ENCODE measurements around the gene CRYGD.
"Not testable (repeated sequence)": the region's sequence is repeated elsewhere in the genome, so short reads cannot be mapped to it uniquely, and the experiment has no call there.

Gene CRYGD

GRCh38 chr2:208142240-208142924, 18.1 kb upstream of the CRYGD start:
- no peak; the same call in 1 of the 2 replicates for TF ChIP-seq ZNF8 (CRISPR knock-in tag; IDR thresholded peaks at IDR 0.05)
- no peak for TF ChIP-seq CSRNP3 (CRISPR knock-in tag; IDR thresholded peaks at IDR 0.05)
- no peak for TF ChIP-seq POU6F1 (CRISPR knock-in tag; IDR thresholded peaks at IDR 0.05; ENCODE audit: borderline replicate concordance, low read depth)
- peak; percentile 40; the same call in 1 of the 2 replicates for TF ChIP-seq TCF4 (CRISPR knock-in tag; IDR thresholded peaks at IDR 0.05; ENCODE audit: borderline replicate concordance)
- TF ChIP-seq BACH2 (CRISPR knock-in tag; IDR thresholded peaks at IDR 0.05; ENCODE audit: borderline replicate concordance): no peak
- TF ChIP-seq CSDC2 (CRISPR knock-in tag; IDR thresholded peaks at IDR 0.05): no peak
- no peak for TF ChIP-seq OSR1 (CRISPR knock-in tag; IDR thresholded peaks at IDR 0.05)
- TF ChIP-seq ISL1 (CRISPR knock-in tag; IDR thresholded peaks at IDR 0.05): peak; percentile 77
- no peak for TF ChIP-seq RARB (CRISPR knock-in tag; IDR thresholded peaks at IDR 0.05)
- ATAC-seq: peak; percentile 80

GRCh38 chr2:208139447-208139846, 15.1 kb upstream of the CRYGD start:
- TF ChIP-seq ZFP3 (CRISPR knock-in tag; IDR thresholded peaks at IDR 0.05): no peak
- no peak for TF ChIP-seq ISL1 (CRISPR knock-in tag; IDR thresholded peaks at IDR 0.05)
- no peak for TF ChIP-seq PATZ1 (CRISPR knock-in tag; IDR thresholded peaks at IDR 0.05; ENCODE audit: borderline replicate concordance)
- no peak for TF ChIP-seq POU6F1 (CRISPR knock-in tag; IDR thresholded peaks at IDR 0.05; ENCODE audit: borderline replicate concordance, low read depth)
- TF ChIP-seq ZNF8 (CRISPR knock-in tag; IDR thresholded peaks at IDR 0.05): no peak
- TF ChIP-seq RARB (CRISPR knock-in tag; IDR thresholded peaks at IDR 0.05): no peak
- no peak for TF ChIP-seq TOX (CRISPR knock-in tag; IDR thresholded peaks at IDR 0.05; ENCODE audit: borderline replicate concordance)
- TF ChIP-seq ZNF565 (CRISPR knock-in tag; conservative IDR thresholded peaks at IDR 0.05; ENCODE audit: low read depth): no peak
- no peak for TF ChIP-seq ZFP30 (CRISPR knock-in tag; IDR thresholded peaks at IDR 0.05)
- ATAC-seq: no peak

GRCh38 chr2:208138334-208138733, 14.0 kb upstream of the CRYGD start:
- not testable (repeated sequence) for ATAC-seq

GRCh38 chr2:208136716-208137094, 12.4 kb upstream of the CRYGD start:
- ATAC-seq: no peak
- TF ChIP-seq PATZ1 (CRISPR knock-in tag; IDR thresholded peaks at IDR 0.05; ENCODE audit: borderline replicate concordance): no peak
- TF ChIP-seq TOX (CRISPR knock-in tag; IDR thresholded peaks at IDR 0.05; ENCODE audit: borderline replicate concordance): no peak
- no peak for TF ChIP-seq ARNTL (CRISPR knock-in tag; IDR thresholded peaks at IDR 0.05; ENCODE audit: borderline replicate concordance, low read depth)
- TF ChIP-seq ZFP3 (CRISPR knock-in tag; IDR thresholded peaks at IDR 0.05): no peak
- TF ChIP-seq PPARA (CRISPR knock-in tag; IDR thresholded peaks at IDR 0.05; ENCODE audit: borderline replicate concordance): no peak
- TF ChIP-seq ZFP30 (CRISPR knock-in tag; IDR thresholded peaks at IDR 0.05): no peak
- no peak for TF ChIP-seq POU6F1 (CRISPR knock-in tag; IDR thresholded peaks at IDR 0.05; ENCODE audit: borderline replicate concordance, low read depth)
- TF ChIP-seq CSDC2 (CRISPR knock-in tag; IDR thresholded peaks at IDR 0.05): no peak
- no peak for TF ChIP-seq ZNF70 (CRISPR knock-in tag; IDR thresholded peaks at IDR 0.05)
- no peak for TF ChIP-seq CSRNP3 (CRISPR knock-in tag; IDR thresholded peaks at IDR 0.05)
- no peak for TF ChIP-seq CREB5 (CRISPR knock-in tag; IDR thresholded peaks at IDR 0.05; ENCODE audit: low read depth)
- TF ChIP-seq TCF4 (CRISPR knock-in tag; IDR thresholded peaks at IDR 0.05; ENCODE audit: borderline replicate concordance): no peak
- TF ChIP-seq GLIS3 (CRISPR knock-in tag; IDR thresholded peaks at IDR 0.05): no peak
- TF ChIP-seq BACH2 (CRISPR knock-in tag; IDR thresholded peaks at IDR 0.05; ENCODE audit: borderline replicate concordance): no peak

Measured in SK-N-SH treated with all-trans-retinoic acid at 6 μM for 48 hours (cell line).